Adipocyte (in vitro differentiated cells): ENCODE measurements around the gene CADPS2.
A peak's percentile ranks its signal among the peaks of the same experiment; 100 is the strongest.

Experiments used
- DNase-seq: peaks from one replicate; pipeline ENCODE4 v3.0.0-alpha.2; 2015; ENCODE audit warnings: low read depth
- H3K27me3 ChIP-seq: replicated peaks from 2 replicates; pipeline ENCODE4 v1.7.0; 2013; ENCODE audit warnings: mild to moderate bottlenecking, low read length, moderate library complexity; ENCODE audit not compliant: control insufficient read depth, insufficient read depth
- H3K36me3 ChIP-seq: 2 replicates; pipeline ENCODE4 v1.7.0; 2013; ENCODE audit warnings: low read length, mild to moderate bottlenecking, moderate library complexity; ENCODE audit not compliant: control insufficient read depth, insufficient read depth, severe bottlenecking
- H3K4me1 ChIP-seq: 2 replicates; pipeline ENCODE4 v1.7.0; 2013; ENCODE audit warnings: mild to moderate bottlenecking, low read length, moderate library complexity; ENCODE audit not compliant: control insufficient read depth, insufficient read depth
- H3K4me3 ChIP-seq: 2 replicates; pipeline ENCODE4 v1.7.0; 2013; ENCODE audit warnings: mild to moderate bottlenecking, low read length, moderate library complexity
- H3K9ac ChIP-seq: 2 replicates; pipeline ENCODE4 v1.7.0; 2013; ENCODE audit warnings: mild to moderate bottlenecking, low read length, moderate library complexity
- H3K9me3 ChIP-seq: 2 replicates; pipeline ENCODE4 v1.7.0; 2013; ENCODE audit warnings: mild to moderate bottlenecking, low read length, moderate library complexity; ENCODE audit not compliant: control insufficient read depth

The CADPS2 gene

DNA sequence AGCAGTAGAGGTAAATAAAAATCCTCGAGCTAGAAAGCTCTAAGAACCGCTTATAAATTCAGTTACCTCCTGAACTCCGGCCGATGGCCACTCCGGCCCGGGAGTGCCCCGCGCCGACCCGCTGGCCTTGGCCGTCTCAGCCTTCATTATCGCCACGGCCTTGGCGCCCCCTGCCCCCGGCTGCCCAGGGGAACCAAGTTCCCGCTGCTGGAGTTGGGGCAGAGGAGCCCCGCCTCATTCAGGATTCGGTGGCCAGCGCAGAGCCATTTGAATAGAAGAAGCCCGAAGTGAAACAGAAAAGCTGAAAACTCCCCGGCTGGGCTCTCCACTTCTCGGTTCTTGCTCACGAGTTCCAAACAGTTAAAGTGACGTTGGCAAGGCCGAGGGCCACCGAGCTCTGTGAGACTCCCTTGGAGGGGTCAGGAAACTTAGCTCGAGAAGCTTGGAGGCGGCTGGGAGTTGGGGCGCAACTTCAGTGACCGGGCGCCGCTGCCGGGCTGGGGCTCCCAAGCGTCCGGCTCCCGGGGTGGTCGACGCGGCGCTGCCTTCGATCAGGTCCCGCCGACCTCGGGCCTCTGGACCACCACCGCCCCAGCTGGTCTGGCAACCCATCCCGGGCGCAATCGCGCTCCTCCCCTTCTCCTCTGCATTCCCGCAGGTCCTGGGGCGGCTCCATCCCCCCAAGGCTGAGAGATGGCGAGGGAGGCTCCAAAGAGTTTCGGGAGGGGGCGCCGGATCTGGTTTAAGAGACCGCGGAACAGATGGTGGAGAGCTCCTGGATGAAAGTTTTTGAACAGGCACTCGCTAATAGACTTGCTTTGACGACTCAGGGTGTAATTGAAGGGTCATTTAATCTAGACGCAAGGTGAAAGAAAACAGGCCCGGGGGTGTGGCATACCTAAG, 575.9 kb downstream of the CADPS2 start:
- Histone ChIP-seq H3K4me1 (peaks cover 10% of the 10 kb centered on the region), H3K9ac (no peak overlapping the region), H3K9me3 (no peaks in the 10 kb centered on the region), H3K4me3 (peak overlapping the region; percentile 78), H3K36me3 (no peaks in the 10 kb centered on the region), H3K27me3 (peaks cover 99% of the 10 kb centered on the region)
- DNase-seq, result peak; percentile 56

DNA sequence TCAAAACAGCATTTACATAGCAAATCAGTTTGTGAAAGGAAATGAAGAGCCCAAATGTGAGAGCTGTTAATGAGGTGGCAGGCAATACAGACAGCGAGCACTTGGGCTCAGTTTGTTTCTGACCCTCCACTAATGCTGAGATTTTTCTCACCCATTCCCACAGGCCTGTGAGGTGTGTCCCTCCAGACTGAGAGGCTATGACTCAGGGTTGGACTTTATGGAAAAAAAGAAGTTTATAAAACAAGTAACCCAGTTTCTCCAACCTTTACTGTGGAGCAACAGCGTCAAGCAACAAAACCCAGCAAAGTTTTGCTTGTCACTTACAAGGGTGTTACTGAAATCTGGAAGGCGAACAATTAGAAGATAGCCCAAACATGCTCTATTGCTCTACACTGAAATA, 576.8 kb downstream of the CADPS2 start:
- H3K4me1 ChIP-seq, result peaks cover 16% of the 10 kb centered on the region
- no peaks in the 10 kb centered on the region for H3K36me3 ChIP-seq
- no peak for DNase-seq
- peaks cover 97% of the 10 kb centered on the region for H3K27me3 ChIP-seq
- H3K4me3 ChIP-seq, result no peak overlapping the region
- H3K9me3 ChIP-seq, result no peaks in the 10 kb centered on the region
- no peak overlapping the region for H3K9ac ChIP-seq

DNA sequence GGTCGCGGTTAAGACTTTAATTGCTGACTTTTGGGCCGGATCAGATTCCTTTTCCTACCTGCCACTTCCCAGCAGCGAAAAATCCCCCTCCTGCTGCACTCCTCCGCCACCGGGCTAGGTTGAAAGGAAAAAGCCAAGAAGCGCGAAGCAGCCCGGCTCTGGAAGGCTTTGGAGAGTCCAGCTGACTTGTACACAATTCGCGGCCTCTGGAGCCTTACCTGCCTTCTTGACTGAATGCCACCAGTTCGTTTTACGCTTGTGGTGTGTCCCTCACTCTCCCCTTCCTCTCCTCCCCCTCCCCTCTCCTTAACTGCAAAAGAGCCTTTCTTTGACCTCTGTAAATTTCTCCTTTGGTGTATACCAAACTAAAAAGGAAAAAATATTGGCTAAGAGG, 579.0 kb downstream of the CADPS2 start:
- Histone ChIP-seq H3K9me3 (peaks cover 3% of the 10 kb centered on the region), H3K36me3 (no peaks in the 10 kb centered on the region), H3K9ac (no peak overlapping the region), H3K4me1 (peaks cover 16% of the 10 kb centered on the region), H3K27me3 (peaks cover 96% of the 10 kb centered on the region), H3K4me3 (no peak overlapping the region)
- no peak for DNase-seq

DNA sequence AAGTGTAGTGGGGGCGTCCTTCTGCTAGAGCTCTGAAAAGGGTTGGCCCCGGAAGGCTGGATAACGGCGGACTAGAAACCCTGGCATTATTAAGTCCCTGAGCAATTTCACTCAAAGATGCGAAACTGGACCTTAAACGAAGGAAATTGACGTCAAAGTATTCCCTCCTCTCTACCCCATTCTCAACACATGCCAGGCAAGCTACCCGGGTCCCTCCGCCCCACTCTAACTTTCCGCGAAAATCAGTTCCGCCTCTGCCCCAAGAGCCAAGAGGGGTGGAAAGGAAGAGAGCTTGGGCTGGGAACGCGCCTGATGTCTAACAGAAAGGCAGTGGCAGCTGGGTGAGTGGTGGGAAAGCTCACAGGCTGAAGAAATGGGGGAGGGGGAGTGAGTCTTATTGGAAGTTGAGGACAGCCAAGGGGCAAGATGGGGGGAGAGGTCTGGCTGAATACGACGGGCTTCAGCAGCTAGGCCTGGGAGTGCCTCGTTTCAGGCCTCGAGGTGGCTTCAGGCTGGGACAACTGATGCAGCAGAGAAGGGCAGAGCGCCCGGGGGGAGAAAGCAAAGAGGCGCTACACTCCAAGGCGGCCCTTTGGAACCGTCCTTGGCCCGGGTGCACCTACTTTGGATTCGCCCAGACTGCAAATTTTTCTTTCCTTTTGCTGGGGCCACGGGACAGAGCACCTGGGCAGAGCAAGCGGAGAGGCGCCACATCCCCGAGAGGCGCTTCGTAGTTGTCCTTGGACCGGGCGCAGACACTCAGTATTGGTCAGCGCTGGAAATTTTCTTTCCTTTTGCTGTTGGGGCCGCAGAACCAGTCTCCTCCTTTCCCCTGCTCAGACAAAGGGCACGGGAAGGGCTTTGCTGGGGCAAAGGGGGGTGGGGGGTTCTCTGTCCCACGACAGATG, 579.7 kb downstream of the CADPS2 start:
- Histone ChIP-seq H3K9me3 (peaks cover 3% of the 10 kb centered on the region), H3K36me3 (no peaks in the 10 kb centered on the region), H3K9ac (no peak overlapping the region), H3K27me3 (peaks cover 96% of the 10 kb centered on the region), H3K4me1 (peaks cover 10% of the 10 kb centered on the region), H3K4me3 (no peak overlapping the region)
- DNase-seq, result no peak

DNA sequence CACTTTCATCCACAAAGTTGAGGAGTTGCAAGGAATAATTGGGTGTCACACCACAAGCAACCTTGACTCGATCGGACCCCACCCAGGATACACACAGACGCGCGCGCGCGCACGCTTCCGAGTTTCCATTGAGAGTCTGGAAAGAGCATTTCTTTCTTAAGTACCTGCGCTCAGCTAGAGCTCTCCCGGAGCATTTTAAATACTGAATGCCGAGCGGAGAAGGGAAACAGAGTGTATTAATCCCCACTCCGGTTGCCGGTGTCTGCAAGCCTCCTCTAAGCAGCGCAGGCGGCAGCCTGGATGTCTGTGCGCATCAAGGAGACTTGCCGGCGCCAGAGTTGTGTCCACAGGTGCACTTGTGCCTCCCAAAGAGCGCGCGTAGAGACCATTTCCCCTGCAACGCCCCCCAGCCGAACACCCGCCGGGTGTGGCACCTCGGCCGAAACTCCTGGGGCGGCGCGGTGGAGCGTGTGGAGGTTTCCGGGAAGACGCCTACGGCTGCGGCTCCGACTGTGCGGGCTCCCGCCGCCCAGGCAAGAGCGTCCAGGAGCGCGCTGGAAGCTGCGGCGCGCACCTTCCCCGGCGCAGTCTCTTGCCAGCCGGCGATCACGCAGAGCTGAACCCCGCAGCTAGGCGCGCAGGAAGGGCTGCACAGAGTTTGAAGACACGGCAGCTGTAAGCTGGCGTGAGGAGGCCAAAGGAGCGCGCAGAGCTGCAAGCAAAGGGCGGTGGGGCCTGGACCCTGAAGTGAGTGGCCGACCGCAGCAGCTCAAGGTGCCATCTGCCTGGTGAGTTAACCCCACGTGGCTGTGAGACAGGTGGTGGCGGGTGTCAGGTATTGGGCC, 580.6 kb downstream of the CADPS2 start:
- Histone ChIP-seq H3K27me3 (peaks cover 96% of the 10 kb centered on the region), H3K36me3 (no peaks in the 10 kb centered on the region)
- DNase-seq, result no peak

DNA sequence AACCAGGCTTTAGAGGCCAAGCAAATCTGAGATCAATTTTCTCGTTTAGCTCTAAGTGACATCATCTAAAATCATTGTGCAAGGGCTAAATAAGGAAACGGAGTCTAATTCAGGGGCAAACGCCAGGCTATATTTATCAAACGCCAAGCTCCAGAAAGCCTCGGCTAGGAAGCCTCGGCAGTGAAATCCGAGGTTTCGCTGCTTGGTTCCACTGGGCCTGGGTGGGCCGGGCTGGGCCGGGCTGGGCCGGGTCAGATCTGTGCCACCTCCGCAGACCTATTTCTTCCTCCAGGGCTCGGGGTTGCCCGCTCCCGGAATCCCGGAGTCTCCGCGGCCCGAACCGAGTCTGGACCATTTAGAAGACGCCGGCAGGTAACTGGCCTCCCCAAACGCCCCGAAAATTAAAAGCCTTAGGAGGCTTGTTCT, 581.3 kb downstream of the CADPS2 start:
- DNase-seq, result peak; percentile 64
- peaks cover 6% of the 10 kb centered on the region for H3K9me3 ChIP-seq
- peaks cover 10% of the 10 kb centered on the region for H3K4me1 ChIP-seq
- H3K36me3 ChIP-seq, result no peaks in the 10 kb centered on the region
- H3K4me3 ChIP-seq, result peak overlapping the region; percentile 57
- no peak overlapping the region for H3K9ac ChIP-seq
- peaks cover 96% of the 10 kb centered on the region for H3K27me3 ChIP-seq

More for the DNA sequence above, 580.6 kb downstream of the CADPS2 start:
- peaks cover 10% of the 10 kb centered on the region for H3K4me1 ChIP-seq
- peak overlapping the region; percentile 57 for H3K4me3 ChIP-seq
- H3K9ac ChIP-seq, result no peak overlapping the region
- peaks cover 6% of the 10 kb centered on the region for H3K9me3 ChIP-seq

DNA sequence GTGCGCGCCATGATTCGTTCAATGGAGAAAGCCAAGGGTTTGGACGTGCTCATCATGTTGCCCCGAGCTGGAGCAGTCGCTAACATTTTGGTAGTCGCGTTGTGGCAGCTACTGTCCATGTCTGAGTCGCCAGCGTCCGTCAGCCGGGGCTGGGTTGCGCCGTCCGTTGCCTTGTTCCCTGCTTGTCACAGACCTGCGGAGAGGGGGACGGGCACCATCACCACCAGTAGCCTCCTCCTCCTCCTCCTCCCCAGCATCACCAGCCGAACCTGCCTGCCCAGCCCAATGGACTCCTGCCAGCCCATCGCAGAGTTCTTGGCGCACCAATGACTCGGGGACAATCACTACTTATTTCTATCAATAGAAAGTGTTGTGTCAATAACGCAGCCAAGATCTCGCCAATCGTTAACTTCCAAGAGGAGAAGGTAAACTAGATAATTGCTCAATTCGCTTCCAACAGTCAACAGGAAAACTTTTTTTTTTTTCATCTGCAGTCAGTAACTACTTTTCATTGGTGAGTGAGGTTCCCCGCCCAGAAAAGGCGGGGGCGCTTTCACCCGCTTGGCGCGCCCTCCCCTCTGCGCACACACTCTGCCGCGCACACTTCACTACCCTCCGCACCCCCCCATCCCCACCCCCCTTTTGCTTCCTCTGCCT, 581.8 kb downstream of the CADPS2 start, which contains the start of gene FEZF1:
FEZF1 (minus strand) TSS at position 432 of the 657 bp plus-strand sequence; CDS start at position 119, 313 bp downstream.
- Histone ChIP-seq H3K36me3 (no peaks in the 10 kb centered on the region), H3K4me3 (peak within 1 kb of the TSS; percentile 57), H3K27me3 (peaks cover 96% of the 10 kb centered on the region), H3K9ac (no peak within 1 kb of the TSS), H3K9me3 (peaks cover 6% of the 10 kb centered on the region), H3K4me1 (peaks cover 10% of the 10 kb centered on the region)
- DNase-seq, result no peak

DNA sequence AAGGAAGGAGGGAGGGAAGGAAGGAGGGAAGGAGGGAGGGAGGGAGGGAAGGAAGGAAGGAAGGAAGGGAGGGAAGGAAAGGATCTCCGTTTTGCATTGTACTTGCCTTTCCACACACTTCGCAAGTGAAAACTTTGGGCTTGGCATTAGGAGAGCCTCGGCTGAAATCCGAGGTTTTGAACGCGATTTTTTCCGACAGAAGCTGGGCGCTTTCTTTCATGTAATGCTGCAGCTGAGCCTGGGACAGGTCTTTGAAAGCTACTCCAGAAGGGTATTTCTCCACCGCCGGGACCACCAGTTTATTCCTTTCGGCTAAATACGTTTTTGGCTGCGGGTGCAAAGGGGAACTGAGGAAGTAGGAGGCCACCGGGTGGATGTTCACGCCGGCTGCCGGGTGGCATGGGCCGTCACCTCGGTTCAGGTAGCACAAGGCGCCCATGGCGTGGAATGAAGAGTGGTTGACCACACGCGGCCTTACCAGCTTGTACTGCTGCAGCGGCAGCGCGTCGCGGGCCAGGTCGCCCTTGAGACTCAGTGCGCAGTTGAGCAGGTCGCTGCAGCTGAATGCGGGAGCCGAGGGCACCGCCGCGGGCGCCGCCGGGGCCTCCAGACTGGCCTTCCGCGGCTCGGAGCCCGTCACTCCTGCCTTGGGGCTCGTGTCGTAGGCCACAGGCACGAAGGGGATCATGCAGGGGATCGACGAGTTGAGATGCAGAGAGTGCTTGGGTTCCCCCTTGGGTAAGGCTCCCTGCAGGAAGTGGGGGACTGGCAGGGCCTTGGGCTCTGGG, 582.5 kb downstream of the CADPS2 start:
- H3K27me3 ChIP-seq, result peaks cover 95% of the 10 kb centered on the region

DNA sequence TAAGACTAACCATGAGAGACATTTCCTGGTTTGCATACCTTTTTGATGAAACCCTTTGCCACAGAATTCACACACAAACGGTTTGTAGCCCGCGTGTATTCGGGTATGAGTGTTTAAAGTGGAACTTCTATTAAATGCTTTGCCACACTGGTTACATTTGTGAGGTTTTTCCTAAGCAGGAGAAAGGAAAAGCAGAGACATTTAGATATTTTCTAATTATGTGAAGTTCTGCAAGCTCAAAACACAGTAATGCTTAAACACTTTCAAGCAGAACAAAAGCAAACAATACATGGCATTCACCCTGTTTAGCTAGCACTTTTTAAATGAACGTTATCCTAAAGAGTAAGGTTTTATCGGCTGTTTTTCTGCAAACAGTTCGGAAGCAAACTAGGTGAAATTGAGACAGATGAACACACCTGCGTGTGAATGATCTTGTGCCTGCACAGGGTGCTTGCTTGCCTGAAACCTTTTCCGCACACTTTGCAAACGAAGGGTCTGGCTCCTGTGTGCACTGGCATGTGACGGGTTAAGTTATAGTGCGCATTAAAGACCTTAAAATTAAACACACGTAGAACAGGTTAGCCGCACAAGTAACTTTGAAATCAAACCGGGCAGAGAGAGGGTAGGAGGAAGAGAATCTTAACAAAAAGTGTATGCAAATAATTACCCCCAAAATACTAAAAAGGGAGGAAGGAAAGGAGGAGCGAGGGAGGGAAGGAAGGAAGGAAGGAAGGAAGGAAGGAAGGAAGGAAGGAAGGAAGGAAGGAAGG, 583.3 kb downstream of the CADPS2 start:
- peaks cover 10% of the 10 kb centered on the region for H3K4me1 ChIP-seq
- H3K9me3 ChIP-seq, result peaks cover 6% of the 10 kb centered on the region
- no peak overlapping the region for H3K9ac ChIP-seq
- DNase-seq, result no peak
- peaks cover 95% of the 10 kb centered on the region for H3K27me3 ChIP-seq
- H3K4me3 ChIP-seq, result no peak overlapping the region
- H3K36me3 ChIP-seq, result no peaks in the 10 kb centered on the region

More for the DNA sequence above, 582.5 kb downstream of the CADPS2 start:
- DNase-seq, result no peak
- H3K4me3 ChIP-seq, result no peak overlapping the region
- peaks cover 6% of the 10 kb centered on the region for H3K9me3 ChIP-seq
- H3K36me3 ChIP-seq, result no peaks in the 10 kb centered on the region
- H3K9ac ChIP-seq, result no peak overlapping the region
- peaks cover 10% of the 10 kb centered on the region for H3K4me1 ChIP-seq
